ENCODE data around the gene COL24A1. TPM values are rescaled to one million over a fixed set of nuclear protein-coding genes. Genes with fewer than 3 reads are reported as not detected.

The COL24A1 gene
- total RNA-seq, 1 experiment from 2014 or later = 1.1 TPM

DNA sequence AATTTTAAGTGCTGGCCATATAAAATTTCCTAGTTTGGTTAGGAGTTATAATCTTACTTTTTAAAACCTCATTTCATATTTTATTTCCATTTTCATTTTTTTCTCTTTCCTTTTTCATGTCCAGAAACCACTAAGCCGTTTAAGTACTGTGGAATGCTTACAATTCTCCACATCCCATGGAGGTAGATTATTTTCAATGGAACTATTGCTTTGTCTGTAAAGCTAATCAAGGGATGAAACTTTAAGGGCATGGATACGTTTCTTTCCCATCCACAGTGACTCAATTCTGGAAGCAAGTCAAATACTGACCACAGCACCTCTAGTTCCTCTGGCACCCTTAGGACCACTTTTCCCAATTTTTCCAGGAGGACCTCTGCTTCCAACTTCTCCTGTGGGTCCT is 309.2 kb downstream of the COL24A1 start:
- ATAC-seq (no peak), DNase-seq (ENCODE audit: low spot score) (no peak)
- Mint-ChIP-seq H3K27me3 (ENCODE audit: low read depth) (no peaks in the 10 kb centered on the region), H3K4me3 (no peak overlapping the region), H3K27ac (no peak overlapping the region), H3K4me1 (no peaks in the 10 kb centered on the region), H3K9me3 (no peaks in the 10 kb centered on the region), H3K36me3 (no peaks in the 10 kb centered on the region)
- CTCF ChIA-PET = no interaction called here
- no peak for TF ChIP-seq NR1H2 (CRISPR knock-in tag; IDR thresholded peaks at IDR 0.05)
- no peak for TF ChIP-seq RORB (CRISPR knock-in tag; IDR thresholded peaks at IDR 0.05)
- no peak for TF ChIP-seq SMAD4 (CRISPR knock-in tag; IDR thresholded peaks at IDR 0.05)
- TF ChIP-seq, protein P1, sequence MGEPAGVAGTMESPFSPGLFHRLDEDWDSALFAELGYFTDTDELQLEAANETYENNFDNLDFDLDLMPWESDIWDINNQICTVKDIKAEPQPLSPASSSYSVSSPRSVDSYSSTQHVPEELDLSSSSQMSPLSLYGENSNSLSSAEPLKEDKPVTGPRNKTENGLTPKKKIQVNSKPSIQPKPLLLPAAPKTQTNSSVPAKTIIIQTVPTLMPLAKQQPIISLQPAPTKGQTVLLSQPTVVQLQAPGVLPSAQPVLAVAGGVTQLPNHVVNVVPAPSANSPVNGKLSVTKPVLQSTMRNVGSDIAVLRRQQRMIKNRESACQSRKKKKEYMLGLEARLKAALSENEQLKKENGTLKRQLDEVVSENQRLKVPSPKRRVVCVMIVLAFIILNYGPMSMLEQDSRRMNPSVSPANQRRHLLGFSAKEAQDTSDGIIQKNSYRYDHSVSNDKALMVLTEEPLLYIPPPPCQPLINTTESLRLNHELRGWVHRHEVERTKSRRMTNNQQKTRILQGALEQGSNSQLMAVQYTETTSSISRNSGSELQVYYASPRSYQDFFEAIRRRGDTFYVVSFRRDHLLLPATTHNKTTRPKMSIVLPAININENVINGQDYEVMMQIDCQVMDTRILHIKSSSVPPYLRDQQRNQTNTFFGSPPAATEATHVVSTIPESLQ (CRISPR knock-in tag; IDR thresholded peaks at IDR 0.05) = no peak
- no peak for TF ChIP-seq FOXJ3 (CRISPR knock-in tag; IDR thresholded peaks at IDR 0.05; ENCODE audit: borderline replicate concordance)
- no peak for TF ChIP-seq NFYB (CRISPR knock-in tag; conservative IDR thresholded peaks at IDR 0.05; ENCODE audit: low read depth)
- TF ChIP-seq, protein P2, sequence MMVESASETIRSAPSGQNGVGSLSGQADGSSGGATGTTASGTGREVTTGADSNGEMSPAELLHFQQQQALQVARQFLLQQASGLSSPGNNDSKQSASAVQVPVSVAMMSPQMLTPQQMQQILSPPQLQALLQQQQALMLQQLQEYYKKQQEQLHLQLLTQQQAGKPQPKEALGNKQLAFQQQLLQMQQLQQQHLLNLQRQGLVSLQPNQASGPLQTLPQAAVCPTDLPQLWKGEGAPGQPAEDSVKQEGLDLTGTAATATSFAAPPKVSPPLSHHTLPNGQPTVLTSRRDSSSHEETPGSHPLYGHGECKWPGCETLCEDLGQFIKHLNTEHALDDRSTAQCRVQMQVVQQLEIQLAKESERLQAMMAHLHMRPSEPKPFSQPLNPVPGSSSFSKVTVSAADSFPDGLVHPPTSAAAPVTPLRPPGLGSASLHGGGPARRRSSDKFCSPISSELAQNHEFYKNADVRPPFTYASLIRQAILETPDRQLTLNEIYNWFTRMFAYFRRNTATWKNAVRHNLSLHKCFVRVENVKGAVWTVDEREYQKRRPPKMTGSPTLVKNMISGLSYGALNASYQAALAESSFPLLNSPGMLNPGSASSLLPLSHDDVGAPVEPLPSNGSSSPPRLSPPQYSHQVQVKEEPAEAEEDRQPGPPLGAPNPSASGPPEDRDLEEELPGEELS (CRISPR knock-in tag; IDR thresholded peaks at IDR 0.05) = no peak
- POLR2A ChIA-PET = no interaction called here

DNA sequence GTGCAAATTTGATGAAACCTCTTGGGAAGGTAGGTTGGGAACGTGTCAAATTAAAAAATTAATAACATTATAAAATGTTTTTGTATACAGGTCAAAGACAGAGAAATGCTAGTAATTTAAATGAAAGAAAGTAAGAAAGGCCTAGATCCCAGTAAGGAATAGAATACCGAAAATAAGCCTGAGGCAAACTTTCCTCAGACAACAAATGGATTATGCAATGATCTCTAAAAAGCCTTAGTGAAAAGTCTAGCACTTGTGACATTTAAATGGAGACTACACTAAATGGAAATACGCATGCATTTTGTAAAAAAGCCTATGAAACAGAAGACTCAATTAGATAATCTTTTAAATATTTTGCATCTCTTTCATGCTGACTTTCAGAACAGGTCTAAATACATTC is 309.9 kb downstream of the COL24A1 start:
- ChIA-PET POLR2A (no interaction called here), CTCF (no interaction called here)
- Mint-ChIP-seq H3K27ac (no peak overlapping the region), H3K9me3 (no peaks in the 10 kb centered on the region), H3K4me1 (no peaks in the 10 kb centered on the region), H3K27me3 (ENCODE audit: low read depth) (no peaks in the 10 kb centered on the region), H3K4me3 (no peak overlapping the region), H3K36me3 (no peaks in the 10 kb centered on the region)
- ATAC-seq (no peak), DNase-seq (ENCODE audit: low spot score) (no peak)
- TF ChIP-seq TEAD4 (CRISPR knock-in tag; IDR thresholded peaks at IDR 0.05) = no peak
- no peak for TF ChIP-seq SMAD4 (CRISPR knock-in tag; IDR thresholded peaks at IDR 0.05)
- no peak for TF ChIP-seq ZNF423 (CRISPR knock-in tag; IDR thresholded peaks at IDR 0.05)
- TF ChIP-seq, protein P3, sequence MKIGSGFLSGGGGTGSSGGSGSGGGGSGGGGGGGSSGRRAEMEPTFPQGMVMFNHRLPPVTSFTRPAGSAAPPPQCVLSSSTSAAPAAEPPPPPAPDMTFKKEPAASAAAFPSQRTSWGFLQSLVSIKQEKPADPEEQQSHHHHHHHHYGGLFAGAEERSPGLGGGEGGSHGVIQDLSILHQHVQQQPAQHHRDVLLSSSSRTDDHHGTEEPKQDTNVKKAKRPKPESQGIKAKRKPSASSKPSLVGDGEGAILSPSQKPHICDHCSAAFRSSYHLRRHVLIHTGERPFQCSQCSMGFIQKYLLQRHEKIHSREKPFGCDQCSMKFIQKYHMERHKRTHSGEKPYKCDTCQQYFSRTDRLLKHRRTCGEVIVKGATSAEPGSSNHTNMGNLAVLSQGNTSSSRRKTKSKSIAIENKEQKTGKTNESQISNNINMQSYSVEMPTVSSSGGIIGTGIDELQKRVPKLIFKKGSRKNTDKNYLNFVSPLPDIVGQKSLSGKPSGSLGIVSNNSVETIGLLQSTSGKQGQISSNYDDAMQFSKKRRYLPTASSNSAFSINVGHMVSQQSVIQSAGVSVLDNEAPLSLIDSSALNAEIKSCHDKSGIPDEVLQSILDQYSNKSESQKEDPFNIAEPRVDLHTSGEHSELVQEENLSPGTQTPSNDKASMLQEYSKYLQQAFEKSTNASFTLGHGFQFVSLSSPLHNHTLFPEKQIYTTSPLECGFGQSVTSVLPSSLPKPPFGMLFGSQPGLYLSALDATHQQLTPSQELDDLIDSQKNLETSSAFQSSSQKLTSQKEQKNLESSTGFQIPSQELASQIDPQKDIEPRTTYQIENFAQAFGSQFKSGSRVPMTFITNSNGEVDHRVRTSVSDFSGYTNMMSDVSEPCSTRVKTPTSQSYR (CRISPR knock-in tag; IDR thresholded peaks at IDR 0.05) = no peak
- TF ChIP-seq, protein P4, sequence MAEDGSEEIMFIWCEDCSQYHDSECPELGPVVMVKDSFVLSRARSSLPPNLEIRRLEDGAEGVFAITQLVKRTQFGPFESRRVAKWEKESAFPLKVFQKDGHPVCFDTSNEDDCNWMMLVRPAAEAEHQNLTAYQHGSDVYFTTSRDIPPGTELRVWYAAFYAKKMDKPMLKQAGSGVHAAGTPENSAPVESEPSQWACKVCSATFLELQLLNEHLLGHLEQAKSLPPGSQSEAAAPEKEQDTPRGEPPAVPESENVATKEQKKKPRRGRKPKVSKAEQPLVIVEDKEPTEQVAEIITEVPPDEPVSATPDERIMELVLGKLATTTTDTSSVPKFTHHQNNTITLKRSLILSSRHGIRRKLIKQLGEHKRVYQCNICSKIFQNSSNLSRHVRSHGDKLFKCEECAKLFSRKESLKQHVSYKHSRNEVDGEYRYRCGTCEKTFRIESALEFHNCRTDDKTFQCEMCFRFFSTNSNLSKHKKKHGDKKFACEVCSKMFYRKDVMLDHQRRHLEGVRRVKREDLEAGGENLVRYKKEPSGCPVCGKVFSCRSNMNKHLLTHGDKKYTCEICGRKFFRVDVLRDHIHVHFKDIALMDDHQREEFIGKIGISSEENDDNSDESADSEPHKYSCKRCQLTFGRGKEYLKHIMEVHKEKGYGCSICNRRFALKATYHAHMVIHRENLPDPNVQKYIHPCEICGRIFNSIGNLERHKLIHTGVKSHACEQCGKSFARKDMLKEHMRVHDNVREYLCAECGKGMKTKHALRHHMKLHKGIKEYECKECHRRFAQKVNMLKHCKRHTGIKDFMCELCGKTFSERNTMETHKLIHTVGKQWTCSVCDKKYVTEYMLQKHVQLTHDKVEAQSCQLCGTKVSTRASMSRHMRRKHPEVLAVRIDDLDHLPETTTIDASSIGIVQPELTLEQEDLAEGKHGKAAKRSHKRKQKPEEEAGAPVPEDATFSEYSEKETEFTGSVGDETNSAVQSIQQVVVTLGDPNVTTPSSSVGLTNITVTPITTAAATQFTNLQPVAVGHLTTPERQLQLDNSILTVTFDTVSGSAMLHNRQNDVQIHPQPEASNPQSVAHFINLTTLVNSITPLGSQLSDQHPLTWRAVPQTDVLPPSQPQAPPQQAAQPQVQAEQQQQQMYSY (CRISPR knock-in tag; IDR thresholded peaks at IDR 0.05) = no peak
- no peak for TF ChIP-seq JUN (CRISPR knock-in tag; IDR thresholded peaks at IDR 0.05)
- TF ChIP-seq, protein P5, sequence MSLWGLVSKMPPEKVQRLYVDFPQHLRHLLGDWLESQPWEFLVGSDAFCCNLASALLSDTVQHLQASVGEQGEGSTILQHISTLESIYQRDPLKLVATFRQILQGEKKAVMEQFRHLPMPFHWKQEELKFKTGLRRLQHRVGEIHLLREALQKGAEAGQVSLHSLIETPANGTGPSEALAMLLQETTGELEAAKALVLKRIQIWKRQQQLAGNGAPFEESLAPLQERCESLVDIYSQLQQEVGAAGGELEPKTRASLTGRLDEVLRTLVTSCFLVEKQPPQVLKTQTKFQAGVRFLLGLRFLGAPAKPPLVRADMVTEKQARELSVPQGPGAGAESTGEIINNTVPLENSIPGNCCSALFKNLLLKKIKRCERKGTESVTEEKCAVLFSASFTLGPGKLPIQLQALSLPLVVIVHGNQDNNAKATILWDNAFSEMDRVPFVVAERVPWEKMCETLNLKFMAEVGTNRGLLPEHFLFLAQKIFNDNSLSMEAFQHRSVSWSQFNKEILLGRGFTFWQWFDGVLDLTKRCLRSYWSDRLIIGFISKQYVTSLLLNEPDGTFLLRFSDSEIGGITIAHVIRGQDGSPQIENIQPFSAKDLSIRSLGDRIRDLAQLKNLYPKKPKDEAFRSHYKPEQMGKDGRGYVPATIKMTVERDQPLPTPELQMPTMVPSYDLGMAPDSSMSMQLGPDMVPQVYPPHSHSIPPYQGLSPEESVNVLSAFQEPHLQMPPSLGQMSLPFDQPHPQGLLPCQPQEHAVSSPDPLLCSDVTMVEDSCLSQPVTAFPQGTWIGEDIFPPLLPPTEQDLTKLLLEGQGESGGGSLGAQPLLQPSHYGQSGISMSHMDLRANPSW (CRISPR knock-in tag; conservative IDR thresholded peaks at IDR 0.05; ENCODE audit: low read depth) = no peak
- TF ChIP-seq SMAD3 (CRISPR knock-in tag; IDR thresholded peaks at IDR 0.05; ENCODE audit: borderline replicate concordance) = no peak
- no peak for TF ChIP-seq RELA (CRISPR knock-in tag; IDR thresholded peaks at IDR 0.05; ENCODE audit: borderline replicate concordance)
- TF ChIP-seq PRRX2 (CRISPR knock-in tag; IDR thresholded peaks at IDR 0.05) = no peak
- no peak for TF ChIP-seq NFYB (CRISPR knock-in tag; conservative IDR thresholded peaks at IDR 0.05; ENCODE audit: low read depth)
- no peak for TF ChIP-seq SP1 (CRISPR knock-in tag; conservative IDR thresholded peaks at IDR 0.05)
